Thyroid gland (tissue), 4 donors: ENCODE data around the gene FAM114A1.

Experiments
- CTCF ChIP-seq, 6 experiments: fragments of 200-600 bp in 3 of 6; fragments of 450-650 bp in 3 of 6; sonication (generic) in 3 of 6; IDR thresholded peaks; one replicate each; pipeline ENCODE4 v1.5.1; 2016 to 2019; ENCODE audit warnings: antibody characterized with exemption in 6 of 6, mild to moderate bottlenecking in 2 of 6, inconsistent platforms in 1 of 6, moderate library complexity in 1 of 6
- POLR2A ChIP-seq, 2 donors: fragments of 450-650 bp; IDR thresholded peaks; one replicate each; pipeline ENCODE4 v1.6.1; 2017; ENCODE audit warnings: antibody characterized with exemption in 2 of 2, mild to moderate bottlenecking in 2 of 2, moderate library complexity in 1 of 2

- TF ChIP-seq CTCF (IDR thresholded peaks at IDR 0.05) (no peak), POLR2A (IDR thresholded peaks at IDR 0.05) (no peak)
These were observed 33.0 kb upstream of the FAM114A1 start for GRCh38 chr4:38834570-38834969.
